PC-3 (cell line): ENCODE results near the gene BMPR1A.

Experiments used
- EZH2 ChIP-seq: fragments of 300-600 bp; sonication (generic); IDR thresholded peaks from one replicate; pipeline ENCODE4 v1.6.1; 2017; ENCODE audit warnings: antibody characterized with exemption, mild to moderate bottlenecking, low read length; ENCODE audit not compliant: unreplicated experiment
- EZH2phosphoT487 ChIP-seq: fragments of 300-600 bp; sonication (generic); IDR thresholded peaks from 2 replicates; pipeline ENCODE4 v1.6.1; 2018; ENCODE audit warnings: mild to moderate bottlenecking, antibody characterized with exemption, low read length, borderline replicate concordance
- TF ChIP-seq, protein P1 (sequence below): fragments of 300-600 bp; sonication (generic); conservative IDR thresholded peaks from 2 replicates; pipeline ENCODE4 v1.5.1; 2017; ENCODE audit warnings: antibody characterized with exemption, low read depth, mild to moderate bottlenecking, low read length

DNA sequence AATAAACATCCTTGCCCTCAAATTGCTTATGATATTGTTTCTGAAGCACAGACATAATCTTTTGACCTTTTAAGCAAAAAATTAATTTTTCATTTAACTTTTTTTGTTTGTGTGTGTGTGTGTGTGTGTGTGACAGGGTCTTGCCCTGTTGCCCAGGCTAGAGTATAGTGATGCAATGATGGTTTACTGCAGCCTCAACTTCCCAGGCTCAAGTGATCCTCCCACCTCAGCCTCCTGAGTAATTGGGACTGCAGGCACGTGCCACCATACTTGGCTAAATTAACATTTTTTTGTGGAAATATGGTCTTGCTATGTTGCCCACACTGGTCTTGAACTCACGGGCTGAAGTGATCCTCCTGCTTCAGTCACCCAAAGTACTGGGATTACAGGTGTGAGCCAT lies 68.9 kb downstream of the BMPR1A start:
- no peak for TF ChIP-seq EZH2phosphoT487
- TF ChIP-seq, protein P1, sequence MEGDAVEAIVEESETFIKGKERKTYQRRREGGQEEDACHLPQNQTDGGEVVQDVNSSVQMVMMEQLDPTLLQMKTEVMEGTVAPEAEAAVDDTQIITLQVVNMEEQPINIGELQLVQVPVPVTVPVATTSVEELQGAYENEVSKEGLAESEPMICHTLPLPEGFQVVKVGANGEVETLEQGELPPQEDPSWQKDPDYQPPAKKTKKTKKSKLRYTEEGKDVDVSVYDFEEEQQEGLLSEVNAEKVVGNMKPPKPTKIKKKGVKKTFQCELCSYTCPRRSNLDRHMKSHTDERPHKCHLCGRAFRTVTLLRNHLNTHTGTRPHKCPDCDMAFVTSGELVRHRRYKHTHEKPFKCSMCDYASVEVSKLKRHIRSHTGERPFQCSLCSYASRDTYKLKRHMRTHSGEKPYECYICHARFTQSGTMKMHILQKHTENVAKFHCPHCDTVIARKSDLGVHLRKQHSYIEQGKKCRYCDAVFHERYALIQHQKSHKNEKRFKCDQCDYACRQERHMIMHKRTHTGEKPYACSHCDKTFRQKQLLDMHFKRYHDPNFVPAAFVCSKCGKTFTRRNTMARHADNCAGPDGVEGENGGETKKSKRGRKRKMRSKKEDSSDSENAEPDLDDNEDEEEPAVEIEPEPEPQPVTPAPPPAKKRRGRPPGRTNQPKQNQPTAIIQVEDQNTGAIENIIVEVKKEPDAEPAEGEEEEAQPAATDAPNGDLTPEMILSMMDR, result no peak
- TF ChIP-seq EZH2, result no peak
